ENCODE data around the gene NTF4.

DNA sequence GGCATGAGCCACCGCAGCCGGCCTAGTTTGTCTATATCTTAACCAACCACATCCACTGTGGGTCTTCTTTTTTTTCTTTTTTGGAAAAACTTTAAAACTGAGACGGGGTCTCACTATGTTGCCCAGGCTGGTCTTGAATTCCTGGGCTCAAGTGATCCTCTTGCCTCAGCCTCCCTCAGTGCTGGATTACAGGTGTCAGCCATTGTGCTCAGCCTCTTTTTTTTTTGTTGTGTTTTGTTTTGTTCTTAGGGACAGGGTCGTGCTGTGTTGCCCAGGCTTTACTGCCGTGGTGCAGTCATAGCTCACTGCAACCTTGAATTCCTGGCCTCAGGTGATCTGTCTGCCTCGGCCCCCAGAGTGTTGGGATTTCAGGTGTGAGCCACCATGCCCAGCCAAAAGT, 28.1 kb upstream of the NTF4 start:
- TF ChIP-seq, protein P1, sequence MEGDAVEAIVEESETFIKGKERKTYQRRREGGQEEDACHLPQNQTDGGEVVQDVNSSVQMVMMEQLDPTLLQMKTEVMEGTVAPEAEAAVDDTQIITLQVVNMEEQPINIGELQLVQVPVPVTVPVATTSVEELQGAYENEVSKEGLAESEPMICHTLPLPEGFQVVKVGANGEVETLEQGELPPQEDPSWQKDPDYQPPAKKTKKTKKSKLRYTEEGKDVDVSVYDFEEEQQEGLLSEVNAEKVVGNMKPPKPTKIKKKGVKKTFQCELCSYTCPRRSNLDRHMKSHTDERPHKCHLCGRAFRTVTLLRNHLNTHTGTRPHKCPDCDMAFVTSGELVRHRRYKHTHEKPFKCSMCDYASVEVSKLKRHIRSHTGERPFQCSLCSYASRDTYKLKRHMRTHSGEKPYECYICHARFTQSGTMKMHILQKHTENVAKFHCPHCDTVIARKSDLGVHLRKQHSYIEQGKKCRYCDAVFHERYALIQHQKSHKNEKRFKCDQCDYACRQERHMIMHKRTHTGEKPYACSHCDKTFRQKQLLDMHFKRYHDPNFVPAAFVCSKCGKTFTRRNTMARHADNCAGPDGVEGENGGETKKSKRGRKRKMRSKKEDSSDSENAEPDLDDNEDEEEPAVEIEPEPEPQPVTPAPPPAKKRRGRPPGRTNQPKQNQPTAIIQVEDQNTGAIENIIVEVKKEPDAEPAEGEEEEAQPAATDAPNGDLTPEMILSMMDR (conservative IDR thresholded peaks at IDR 0.05; ENCODE audit: low read depth in 2 of 2), result no peak
- TF ChIP-seq EZH2 (IDR thresholded peaks at IDR 0.05; ENCODE audit: low read depth, unreplicated experiment) (no peak), STAT1 (IDR thresholded peaks at IDR 0.05; ENCODE audit: unreplicated experiment) (no peak), EZH2phosphoT487 (IDR thresholded peaks at IDR 0.05; ENCODE audit: unreplicated experiment) (no peak), CREB1 (CRISPR knock-in tag; IDR thresholded peaks at IDR 0.05; ENCODE audit: low read depth) (no peak), POLR2AphosphoS5 (IDR thresholded peaks at IDR 0.05; ENCODE audit: low read depth) (no peak), NANOG (IDR thresholded peaks at IDR 0.05; ENCODE audit: borderline replicate concordance) (no peak), JUNB (IDR thresholded peaks at IDR 0.05; ENCODE audit: unreplicated experiment) (no peak), ZNF331 (CRISPR knock-in tag; IDR thresholded peaks at IDR 0.05; ENCODE audit: low read depth) (no peak)
- TF ChIP-seq, protein P2, sequence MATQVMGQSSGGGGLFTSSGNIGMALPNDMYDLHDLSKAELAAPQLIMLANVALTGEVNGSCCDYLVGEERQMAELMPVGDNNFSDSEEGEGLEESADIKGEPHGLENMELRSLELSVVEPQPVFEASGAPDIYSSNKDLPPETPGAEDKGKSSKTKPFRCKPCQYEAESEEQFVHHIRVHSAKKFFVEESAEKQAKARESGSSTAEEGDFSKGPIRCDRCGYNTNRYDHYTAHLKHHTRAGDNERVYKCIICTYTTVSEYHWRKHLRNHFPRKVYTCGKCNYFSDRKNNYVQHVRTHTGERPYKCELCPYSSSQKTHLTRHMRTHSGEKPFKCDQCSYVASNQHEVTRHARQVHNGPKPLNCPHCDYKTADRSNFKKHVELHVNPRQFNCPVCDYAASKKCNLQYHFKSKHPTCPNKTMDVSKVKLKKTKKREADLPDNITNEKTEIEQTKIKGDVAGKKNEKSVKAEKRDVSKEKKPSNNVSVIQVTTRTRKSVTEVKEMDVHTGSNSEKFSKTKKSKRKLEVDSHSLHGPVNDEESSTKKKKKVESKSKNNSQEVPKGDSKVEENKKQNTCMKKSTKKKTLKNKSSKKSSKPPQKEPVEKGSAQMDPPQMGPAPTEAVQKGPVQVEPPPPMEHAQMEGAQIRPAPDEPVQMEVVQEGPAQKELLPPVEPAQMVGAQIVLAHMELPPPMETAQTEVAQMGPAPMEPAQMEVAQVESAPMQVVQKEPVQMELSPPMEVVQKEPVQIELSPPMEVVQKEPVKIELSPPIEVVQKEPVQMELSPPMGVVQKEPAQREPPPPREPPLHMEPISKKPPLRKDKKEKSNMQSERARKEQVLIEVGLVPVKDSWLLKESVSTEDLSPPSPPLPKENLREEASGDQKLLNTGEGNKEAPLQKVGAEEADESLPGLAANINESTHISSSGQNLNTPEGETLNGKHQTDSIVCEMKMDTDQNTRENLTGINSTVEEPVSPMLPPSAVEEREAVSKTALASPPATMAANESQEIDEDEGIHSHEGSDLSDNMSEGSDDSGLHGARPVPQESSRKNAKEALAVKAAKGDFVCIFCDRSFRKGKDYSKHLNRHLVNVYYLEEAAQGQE (IDR thresholded peaks at IDR 0.05; ENCODE audit: unreplicated experiment), result no peak
- TF ChIP-seq, protein P3, sequence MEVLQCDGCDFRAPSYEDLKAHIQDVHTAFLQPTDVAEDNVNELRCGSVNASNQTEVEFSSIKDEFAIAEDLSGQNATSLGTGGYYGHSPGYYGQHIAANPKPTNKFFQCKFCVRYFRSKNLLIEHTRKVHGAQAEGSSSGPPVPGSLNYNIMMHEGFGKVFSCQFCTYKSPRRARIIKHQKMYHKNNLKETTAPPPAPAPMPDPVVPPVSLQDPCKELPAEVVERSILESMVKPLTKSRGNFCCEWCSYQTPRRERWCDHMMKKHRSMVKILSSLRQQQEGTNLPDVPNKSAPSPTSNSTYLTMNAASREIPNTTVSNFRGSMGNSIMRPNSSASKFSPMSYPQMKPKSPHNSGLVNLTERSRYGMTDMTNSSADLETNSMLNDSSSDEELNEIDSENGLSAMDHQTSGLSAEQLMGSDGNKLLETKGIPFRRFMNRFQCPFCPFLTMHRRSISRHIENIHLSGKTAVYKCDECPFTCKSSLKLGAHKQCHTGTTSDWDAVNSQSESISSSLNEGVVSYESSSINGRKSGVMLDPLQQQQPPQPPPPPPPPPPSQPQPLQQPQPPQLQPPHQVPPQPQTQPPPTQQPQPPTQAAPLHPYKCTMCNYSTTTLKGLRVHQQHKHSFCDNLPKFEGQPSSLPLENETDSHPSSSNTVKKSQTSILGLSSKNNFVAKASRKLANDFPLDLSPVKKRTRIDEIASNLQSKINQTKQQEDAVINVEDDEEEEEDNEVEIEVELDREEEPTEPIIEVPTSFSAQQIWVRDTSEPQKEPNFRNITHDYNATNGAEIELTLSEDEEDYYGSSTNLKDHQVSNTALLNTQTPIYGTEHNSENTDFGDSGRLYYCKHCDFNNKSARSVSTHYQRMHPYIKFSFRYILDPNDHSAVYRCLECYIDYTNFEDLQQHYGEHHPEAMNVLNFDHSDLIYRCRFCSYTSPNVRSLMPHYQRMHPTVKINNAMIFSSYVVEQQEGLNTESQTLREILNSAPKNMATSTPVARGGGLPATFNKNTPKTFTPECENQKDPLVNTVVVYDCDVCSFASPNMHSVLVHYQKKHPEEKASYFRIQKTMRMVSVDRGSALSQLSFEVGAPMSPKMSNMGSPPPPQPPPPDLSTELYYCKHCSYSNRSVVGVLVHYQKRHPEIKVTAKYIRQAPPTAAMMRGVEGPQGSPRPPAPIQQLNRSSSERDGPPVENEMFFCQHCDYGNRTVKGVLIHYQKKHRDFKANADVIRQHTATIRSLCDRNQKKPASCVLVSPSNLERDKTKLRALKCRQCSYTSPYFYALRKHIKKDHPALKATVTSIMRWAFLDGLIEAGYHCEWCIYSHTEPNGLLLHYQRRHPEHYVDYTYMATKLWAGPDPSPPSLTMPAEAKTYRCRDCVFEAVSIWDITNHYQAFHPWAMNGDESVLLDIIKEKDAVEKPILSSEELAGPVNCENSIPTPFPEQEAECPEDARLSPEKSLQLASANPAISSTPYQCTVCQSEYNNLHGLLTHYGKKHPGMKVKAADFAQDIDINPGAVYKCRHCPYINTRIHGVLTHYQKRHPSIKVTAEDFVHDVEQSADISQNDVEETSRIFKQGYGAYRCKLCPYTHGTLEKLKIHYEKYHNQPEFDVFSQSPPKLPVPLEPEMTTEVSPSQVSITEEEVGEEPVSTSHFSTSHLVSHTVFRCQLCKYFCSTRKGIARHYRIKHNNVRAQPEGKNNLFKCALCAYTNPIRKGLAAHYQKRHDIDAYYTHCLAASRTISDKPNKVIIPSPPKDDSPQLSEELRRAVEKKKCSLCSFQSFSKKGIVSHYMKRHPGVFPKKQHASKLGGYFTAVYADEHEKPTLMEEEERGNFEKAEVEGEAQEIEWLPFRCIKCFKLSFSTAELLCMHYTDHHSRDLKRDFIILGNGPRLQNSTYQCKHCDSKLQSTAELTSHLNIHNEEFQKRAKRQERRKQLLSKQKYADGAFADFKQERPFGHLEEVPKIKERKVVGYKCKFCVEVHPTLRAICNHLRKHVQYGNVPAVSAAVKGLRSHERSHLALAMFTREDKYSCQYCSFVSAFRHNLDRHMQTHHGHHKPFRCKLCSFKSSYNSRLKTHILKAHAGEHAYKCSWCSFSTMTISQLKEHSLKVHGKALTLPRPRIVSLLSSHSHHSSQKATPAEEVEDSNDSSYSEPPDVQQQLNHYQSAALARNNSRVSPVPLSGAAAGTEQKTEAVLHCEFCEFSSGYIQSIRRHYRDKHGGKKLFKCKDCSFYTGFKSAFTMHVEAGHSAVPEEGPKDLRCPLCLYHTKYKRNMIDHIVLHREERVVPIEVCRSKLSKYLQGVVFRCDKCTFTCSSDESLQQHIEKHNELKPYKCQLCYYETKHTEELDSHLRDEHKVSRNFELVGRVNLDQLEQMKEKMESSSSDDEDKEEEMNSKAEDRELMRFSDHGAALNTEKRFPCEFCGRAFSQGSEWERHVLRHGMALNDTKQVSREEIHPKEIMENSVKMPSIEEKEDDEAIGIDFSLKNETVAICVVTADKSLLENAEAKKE (CRISPR knock-in tag; IDR thresholded peaks at IDR 0.05), result no peak
